GM23338 (cell line): ENCODE results near the gene HADHA. TPM values are rescaled to one million over a fixed set of nuclear protein-coding genes. Genes with fewer than 3 reads are reported as not detected.

Experiments used
- ATAC-seq: fragments of 200-7000 bp; cut with Tn5 transposase; 3 replicates; pipeline ENCODE4 v1.9.1; 2020
- DNase-seq: peaks from one replicate; pipeline ENCODE4 v3.0.0-alpha.2; 2015; ENCODE audit warnings: low spot score
- H2AFZ ChIP-seq: fragments of 200-600 bp; sonication (generic); 2 replicates; pipeline ENCODE4 v1.8.0; 2016; ENCODE audit warnings: antibody characterized with exemption, mild to moderate bottlenecking, moderate library complexity
- H3F3A ChIP-seq: fragments of 200-600 bp; sonication (generic); replicated peaks from 2 replicates; pipeline ENCODE4 v1.8.0; 2017; ENCODE audit warnings: antibody characterized with exemption, mixed run types, low read depth
- H3K27ac ChIP-seq: fragments of 200-600 bp; sonication (generic); 2 replicates; pipeline ENCODE4 v1.6.1; 2016; ENCODE audit warnings: low read depth
- H3K27me3 ChIP-seq: fragments of 200-600 bp; sonication (generic); 2 replicates; pipeline ENCODE4 v1.8.0; 2016; ENCODE audit warnings: mild to moderate bottlenecking, mixed run types, moderate library complexity; ENCODE audit not compliant: insufficient read depth
- H3K36me3 ChIP-seq: fragments of 200-600 bp; sonication (generic); 2 replicates; pipeline ENCODE4 v1.8.0; 2016; ENCODE audit warnings: mild to moderate bottlenecking; ENCODE audit not compliant: insufficient read depth
- H3K4me1 ChIP-seq: fragments of 200-600 bp; sonication (generic); 2 replicates; pipeline ENCODE4 v1.8.0; 2016; ENCODE audit warnings: mild to moderate bottlenecking, moderate library complexity; ENCODE audit not compliant: insufficient read depth
- H3K4me2 ChIP-seq: fragments of 200-600 bp; sonication (generic); 2 replicates; pipeline ENCODE4 v1.7.1; 2017; ENCODE audit warnings: mixed run types
- H3K4me3 ChIP-seq: fragments of 200-600 bp; sonication (generic); 2 replicates; pipeline ENCODE4 v1.6.1; 2016; ENCODE audit warnings: mixed run types
- H3K79me2 ChIP-seq: fragments of 200-600 bp; sonication (generic); replicated peaks from 2 replicates; pipeline ENCODE4 v1.8.0; 2017; ENCODE audit warnings: mild to moderate bottlenecking; ENCODE audit not compliant: insufficient read depth
- H3K9me2 ChIP-seq: fragments of 200-600 bp; sonication (generic); 2 replicates; pipeline ENCODE4 v1.8.0; 2017; ENCODE audit not compliant: insufficient read depth
- H4K20me1 ChIP-seq: fragments of 200-600 bp; sonication (generic); replicated peaks from 2 replicates; pipeline ENCODE4 v1.8.0; 2017; ENCODE audit warnings: mild to moderate bottlenecking; ENCODE audit not compliant: insufficient read depth
- H3K27ac Mint-ChIP-seq: 2 replicates; pipeline ENCODE4 v1.8.0; 2020; ENCODE audit warnings: inconsistent platforms, mild to moderate bottlenecking, moderate library complexity, mixed read lengths
- H3K27me3 Mint-ChIP-seq: 3 replicates; pipeline ENCODE4 v1.8.0; 2022; ENCODE audit warnings: low read depth, mild to moderate bottlenecking, moderate library complexity, mixed read lengths, inconsistent platforms; ENCODE audit not compliant: insufficient read depth, poor library complexity
- H3K36me3 Mint-ChIP-seq: 3 replicates; pipeline ENCODE4 v1.8.0; 2021; ENCODE audit warnings: low read depth, mild to moderate bottlenecking, inconsistent platforms, moderate library complexity, mixed read lengths
- H3K4me1 Mint-ChIP-seq: 3 replicates; pipeline ENCODE4 v1.8.0; 2020; ENCODE audit warnings: mild to moderate bottlenecking, inconsistent platforms, mixed read lengths
- H3K4me3 Mint-ChIP-seq: 3 replicates; pipeline ENCODE4 v1.8.0; 2021; ENCODE audit warnings: moderate library complexity, mild to moderate bottlenecking, inconsistent platforms, mixed read lengths
- H3K9me3 Mint-ChIP-seq: 3 replicates; pipeline ENCODE4 v1.8.0; 2020; ENCODE audit warnings: moderate library complexity, mild to moderate bottlenecking, inconsistent platforms, mixed read lengths
- JUNB ChIP-seq: IDR thresholded peaks from one replicate; pipeline ENCODE4 v1.6.1; 2016; ENCODE audit warnings: antibody characterized with exemption; ENCODE audit not compliant: unreplicated experiment
- NANOG ChIP-seq: IDR thresholded peaks from 2 replicates; pipeline ENCODE4 v1.6.1; 2016; ENCODE audit warnings: antibody characterized with exemption, borderline replicate concordance
- POLR2AphosphoS5 ChIP-seq: IDR thresholded peaks from 2 replicates; pipeline ENCODE4 v1.6.1; 2016; ENCODE audit warnings: antibody characterized with exemption, low read depth
- ZNF331 ChIP-seq: fragments of 250-450 bp; sonication (Bioruptor Pico); IDR thresholded peaks from 2 replicates; pipeline ENCODE4 v1.5.0; 2020; ENCODE audit warnings: low read depth, mild to moderate bottlenecking, moderate library complexity
- ZNF462 ChIP-seq: fragments of 250-450 bp; sonication (Bioruptor Pico); IDR thresholded peaks from 2 replicates; pipeline ENCODE4 v1.5.0; 2020; ENCODE audit warnings: mild to moderate bottlenecking, moderate library complexity
- polyA plus RNA-seq: library from polyadenylated mRNA; unstranded; fragments of >200 nt; fragmentation: Nextera tagmentation; extraction: Ambion mirVana; gene quantifications from 2 replicates; pipeline ENCODE4 v1.2.1, GENCODE V29; 2016
- total RNA-seq: library from RNA; depleted of rRNA; stranded (reverse); fragments of >200 nt; shearing (Covaris generic); gene quantifications from 2 replicates; pipeline ENCODE4 v1.2.3, GENCODE V29; 2014
- TF ChIP-seq, protein P1 (sequence below), 2 experiments: fragments of 200-600 bp in 1 of 2; sonication (generic) in 1 of 2; conservative IDR thresholded peaks; 2 replicates each; pipeline versions ENCODE4 v1.5.1 to v1.6.1; 2016 to 2017; ENCODE audit warnings: antibody characterized with exemption in 2 of 2, low read depth in 2 of 2, mild to moderate bottlenecking in 2 of 2, moderate library complexity in 1 of 2
- TF ChIP-seq, protein P2 (sequence below): IDR thresholded peaks from one replicate; pipeline ENCODE4 v1.6.1; 2018; ENCODE audit warnings: antibody characterized with exemption; ENCODE audit not compliant: unreplicated experiment

HADHA gene
- total and polyA plus RNA-seq, 2 experiments from 2014 or later, result 63.9 to 92.3 TPM

DNA sequence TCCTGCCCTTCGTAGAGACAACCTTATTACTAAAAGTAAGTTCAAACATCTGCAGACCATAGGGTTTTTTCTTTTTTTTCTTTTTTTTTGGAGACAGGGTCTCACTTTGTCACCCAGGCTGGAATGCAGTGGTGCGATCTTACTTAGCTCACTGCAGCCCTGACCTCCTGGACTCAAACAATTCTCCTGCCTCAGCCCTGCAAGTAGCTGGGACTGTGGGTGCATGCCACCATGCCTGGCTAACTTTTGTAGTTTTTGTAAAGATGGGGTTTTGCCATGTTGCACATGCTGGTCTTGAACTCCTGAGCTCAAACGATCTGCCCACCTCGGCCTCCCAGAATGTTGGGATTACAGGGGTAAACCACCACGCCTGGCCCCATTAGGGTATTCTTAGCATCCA, 32.4 kb downstream of the HADHA start (continued):
- TF ChIP-seq ZNF462 (CRISPR knock-in tag), result no peak
- no peak for TF ChIP-seq NANOG

GRCh38 chr2:26203906-26204305, 40.5 kb downstream of the HADHA start:
- Histone ChIP-seq H3K4me3 (no peak overlapping the region), H3K4me1 (peaks cover 4% of the 10 kb centered on the region; the same call in 1 of the 2 replicates), H3F3A (no peaks in the 10 kb centered on the region), H3K4me2 (no peak overlapping the region), H3K27ac (no peak overlapping the region), H2AFZ (no peak overlapping the region), H3K9me2 (no peaks in the 10 kb centered on the region), H3K27me3 (no peaks in the 10 kb centered on the region), H3K79me2 (no peaks in the 10 kb centered on the region), H3K36me3 (peaks cover 49% of the 10 kb centered on the region), H4K20me1 (peaks cover 3% of the 10 kb centered on the region; the same call in 1 of the 2 replicates)
- Mint-ChIP-seq H3K4me1 (peaks cover 9% of the 10 kb centered on the region; the same call in 2 of the 3 replicates), H3K9me3 (no peaks in the 10 kb centered on the region), H3K36me3 (peaks cover 40% of the 10 kb centered on the region), H3K4me3 (no peak overlapping the region), H3K27me3 (no peaks in the 10 kb centered on the region), H3K27ac (0 out of 2 replicates have a peak overlapping the region, but pooled peaks have one; percentile 14)
- ATAC-seq (no peak), DNase-seq (no peak)
- TF ChIP-seq ZNF331 (CRISPR knock-in tag) (no peak), JUNB (no peak), POLR2AphosphoS5 (no peak), NANOG (no peak)
- TF ChIP-seq, protein P1, sequence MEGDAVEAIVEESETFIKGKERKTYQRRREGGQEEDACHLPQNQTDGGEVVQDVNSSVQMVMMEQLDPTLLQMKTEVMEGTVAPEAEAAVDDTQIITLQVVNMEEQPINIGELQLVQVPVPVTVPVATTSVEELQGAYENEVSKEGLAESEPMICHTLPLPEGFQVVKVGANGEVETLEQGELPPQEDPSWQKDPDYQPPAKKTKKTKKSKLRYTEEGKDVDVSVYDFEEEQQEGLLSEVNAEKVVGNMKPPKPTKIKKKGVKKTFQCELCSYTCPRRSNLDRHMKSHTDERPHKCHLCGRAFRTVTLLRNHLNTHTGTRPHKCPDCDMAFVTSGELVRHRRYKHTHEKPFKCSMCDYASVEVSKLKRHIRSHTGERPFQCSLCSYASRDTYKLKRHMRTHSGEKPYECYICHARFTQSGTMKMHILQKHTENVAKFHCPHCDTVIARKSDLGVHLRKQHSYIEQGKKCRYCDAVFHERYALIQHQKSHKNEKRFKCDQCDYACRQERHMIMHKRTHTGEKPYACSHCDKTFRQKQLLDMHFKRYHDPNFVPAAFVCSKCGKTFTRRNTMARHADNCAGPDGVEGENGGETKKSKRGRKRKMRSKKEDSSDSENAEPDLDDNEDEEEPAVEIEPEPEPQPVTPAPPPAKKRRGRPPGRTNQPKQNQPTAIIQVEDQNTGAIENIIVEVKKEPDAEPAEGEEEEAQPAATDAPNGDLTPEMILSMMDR (conservative IDR thresholded peaks at IDR 0.05; ENCODE audit: low read depth in 2 of 2), result no peak
- TF ChIP-seq, protein P2, sequence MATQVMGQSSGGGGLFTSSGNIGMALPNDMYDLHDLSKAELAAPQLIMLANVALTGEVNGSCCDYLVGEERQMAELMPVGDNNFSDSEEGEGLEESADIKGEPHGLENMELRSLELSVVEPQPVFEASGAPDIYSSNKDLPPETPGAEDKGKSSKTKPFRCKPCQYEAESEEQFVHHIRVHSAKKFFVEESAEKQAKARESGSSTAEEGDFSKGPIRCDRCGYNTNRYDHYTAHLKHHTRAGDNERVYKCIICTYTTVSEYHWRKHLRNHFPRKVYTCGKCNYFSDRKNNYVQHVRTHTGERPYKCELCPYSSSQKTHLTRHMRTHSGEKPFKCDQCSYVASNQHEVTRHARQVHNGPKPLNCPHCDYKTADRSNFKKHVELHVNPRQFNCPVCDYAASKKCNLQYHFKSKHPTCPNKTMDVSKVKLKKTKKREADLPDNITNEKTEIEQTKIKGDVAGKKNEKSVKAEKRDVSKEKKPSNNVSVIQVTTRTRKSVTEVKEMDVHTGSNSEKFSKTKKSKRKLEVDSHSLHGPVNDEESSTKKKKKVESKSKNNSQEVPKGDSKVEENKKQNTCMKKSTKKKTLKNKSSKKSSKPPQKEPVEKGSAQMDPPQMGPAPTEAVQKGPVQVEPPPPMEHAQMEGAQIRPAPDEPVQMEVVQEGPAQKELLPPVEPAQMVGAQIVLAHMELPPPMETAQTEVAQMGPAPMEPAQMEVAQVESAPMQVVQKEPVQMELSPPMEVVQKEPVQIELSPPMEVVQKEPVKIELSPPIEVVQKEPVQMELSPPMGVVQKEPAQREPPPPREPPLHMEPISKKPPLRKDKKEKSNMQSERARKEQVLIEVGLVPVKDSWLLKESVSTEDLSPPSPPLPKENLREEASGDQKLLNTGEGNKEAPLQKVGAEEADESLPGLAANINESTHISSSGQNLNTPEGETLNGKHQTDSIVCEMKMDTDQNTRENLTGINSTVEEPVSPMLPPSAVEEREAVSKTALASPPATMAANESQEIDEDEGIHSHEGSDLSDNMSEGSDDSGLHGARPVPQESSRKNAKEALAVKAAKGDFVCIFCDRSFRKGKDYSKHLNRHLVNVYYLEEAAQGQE, result no peak
